Ecto neural progenitor cell (in vitro differentiated cells): ENCODE results near the gene FSIP1.

Experiments
- DNase-seq: peaks from one replicate; pipeline ENCODE4 v3.0.0-alpha.2; 2018; ENCODE audit warnings: low spot score

Gene FSIP1

DNA sequence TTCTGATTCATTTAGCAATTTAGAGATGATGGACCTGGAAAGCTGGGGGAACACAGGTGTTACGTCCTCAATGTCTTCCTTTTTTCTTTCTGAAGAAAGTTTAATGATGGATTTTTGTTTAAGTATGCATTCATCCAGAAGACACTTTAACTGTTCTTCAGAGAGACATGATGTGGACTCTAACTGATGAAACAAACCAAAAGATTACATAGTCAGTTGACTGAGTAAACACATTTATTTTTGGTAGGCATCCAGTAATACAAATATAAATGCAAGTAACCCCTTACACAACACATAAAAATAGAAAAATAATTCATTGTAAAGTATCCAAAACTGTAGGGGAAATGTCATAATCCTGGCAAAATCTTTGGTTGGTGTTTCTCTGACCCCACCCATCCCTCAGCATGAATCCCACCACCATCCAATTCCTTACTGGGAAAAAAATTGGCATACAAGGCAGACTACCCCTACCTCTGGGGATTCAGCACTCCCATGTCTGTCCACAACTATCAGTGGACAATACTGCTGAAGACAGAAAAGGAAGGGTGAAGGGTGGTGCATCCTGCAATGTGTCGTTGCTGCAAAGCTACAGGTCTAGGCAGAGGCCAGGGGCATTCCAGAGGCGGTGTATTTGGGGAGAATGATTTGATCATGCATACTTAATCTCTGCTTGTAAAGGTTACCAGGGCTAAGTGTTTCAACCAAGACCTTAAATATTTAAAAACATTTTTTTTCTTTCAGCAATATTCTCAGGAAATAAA, 164.4 kb downstream of the FSIP1 start:
- no peak for DNase-seq

DNA sequence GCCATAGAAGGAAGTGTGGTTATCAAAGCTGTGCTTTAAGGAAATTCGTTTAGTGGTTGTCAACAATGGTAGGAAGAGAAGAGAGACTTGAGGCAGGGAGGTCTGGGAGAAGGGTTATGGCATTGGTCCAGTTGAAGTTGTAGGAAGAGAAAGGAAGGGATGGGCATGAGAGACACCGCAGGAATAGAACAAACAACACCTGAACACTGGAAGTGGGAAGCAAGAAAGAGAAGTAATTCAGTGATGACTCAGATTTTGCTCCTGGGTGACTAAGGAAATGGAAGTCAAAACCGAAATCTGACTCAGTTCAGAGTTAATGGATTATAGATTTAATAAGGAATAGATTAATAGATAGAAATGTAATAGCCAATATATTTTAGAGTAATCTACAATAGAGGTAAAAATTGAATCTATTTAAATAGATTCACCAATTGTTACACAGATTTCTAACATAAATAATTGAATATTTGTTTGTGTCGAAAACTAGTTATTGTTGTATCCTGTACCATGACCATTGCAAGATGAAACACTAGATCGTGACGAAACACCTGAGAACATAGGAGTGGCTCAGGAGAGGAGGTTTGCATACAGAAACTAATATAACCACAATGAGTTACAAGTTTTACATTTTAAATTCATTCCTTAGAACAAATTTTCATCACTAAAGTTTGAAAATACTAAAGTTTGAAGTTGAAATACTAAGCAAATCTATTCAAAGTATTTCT, 165.7 kb downstream of the FSIP1 start:
- DNase-seq: no peak

GRCh38 chr15:39613861-39614260, 168.8 kb downstream of the FSIP1 start:
- no peak for DNase-seq

DNA sequence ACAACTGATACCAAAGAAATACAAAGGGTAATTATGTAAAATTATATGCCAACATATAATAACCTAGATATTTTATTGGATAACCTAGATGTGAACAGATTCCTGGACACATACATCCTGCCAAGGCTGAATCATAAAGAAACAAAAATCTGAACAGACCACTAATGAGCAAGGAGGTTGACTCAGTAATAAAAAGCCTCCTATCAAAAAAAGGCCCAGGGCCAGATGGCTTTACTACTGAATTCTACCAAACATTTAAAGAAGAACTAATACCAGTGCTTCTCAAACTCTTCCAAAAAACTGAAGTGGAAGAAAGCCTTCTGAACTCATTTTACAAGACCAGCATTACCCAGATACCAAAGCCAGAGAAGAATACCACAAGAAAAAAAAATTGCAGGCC, 169.4 kb downstream of the FSIP1 start:
- DNase-seq: no peak

- DNase-seq: no peak
These were observed 172.0 kb downstream of the FSIP1 start for GRCh38 chr15:39610665-39611064.

DNA sequence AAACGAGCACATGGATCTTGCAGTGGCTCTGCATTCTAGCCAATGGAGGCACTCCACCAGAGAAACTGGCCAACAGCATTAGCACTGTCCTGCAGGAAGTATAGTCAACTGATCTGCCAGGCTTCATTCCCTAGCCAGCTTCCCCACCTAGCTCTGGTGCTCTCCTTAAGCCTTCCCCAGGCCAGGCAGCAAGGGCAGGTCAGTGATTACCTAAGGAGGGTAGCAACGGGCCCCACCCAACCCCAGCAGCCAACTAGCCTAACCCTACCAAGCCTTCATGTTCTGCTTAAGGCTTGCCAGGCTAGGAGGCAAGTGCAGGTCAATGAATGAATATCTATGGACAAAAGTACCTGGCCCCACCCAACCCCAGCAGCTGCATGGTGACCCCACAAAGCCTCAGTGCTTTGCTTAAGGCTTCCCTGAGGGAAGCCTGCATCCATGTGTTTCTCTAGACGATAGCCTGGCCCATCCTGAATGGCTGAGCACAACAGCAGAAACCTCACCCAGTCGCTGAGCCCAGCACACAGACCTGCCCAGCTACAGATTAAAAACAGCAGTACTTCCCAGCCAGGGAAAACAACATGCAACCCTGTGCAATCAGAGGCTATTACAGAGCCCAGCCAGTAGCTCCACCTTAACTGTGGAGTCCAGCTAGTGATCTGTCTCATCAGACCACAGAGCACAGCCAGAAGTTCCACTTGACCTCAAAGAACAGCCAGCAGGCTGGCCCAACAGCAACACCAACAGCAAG, 173.3 kb downstream of the FSIP1 start:
- DNase-seq: no peak

DNA sequence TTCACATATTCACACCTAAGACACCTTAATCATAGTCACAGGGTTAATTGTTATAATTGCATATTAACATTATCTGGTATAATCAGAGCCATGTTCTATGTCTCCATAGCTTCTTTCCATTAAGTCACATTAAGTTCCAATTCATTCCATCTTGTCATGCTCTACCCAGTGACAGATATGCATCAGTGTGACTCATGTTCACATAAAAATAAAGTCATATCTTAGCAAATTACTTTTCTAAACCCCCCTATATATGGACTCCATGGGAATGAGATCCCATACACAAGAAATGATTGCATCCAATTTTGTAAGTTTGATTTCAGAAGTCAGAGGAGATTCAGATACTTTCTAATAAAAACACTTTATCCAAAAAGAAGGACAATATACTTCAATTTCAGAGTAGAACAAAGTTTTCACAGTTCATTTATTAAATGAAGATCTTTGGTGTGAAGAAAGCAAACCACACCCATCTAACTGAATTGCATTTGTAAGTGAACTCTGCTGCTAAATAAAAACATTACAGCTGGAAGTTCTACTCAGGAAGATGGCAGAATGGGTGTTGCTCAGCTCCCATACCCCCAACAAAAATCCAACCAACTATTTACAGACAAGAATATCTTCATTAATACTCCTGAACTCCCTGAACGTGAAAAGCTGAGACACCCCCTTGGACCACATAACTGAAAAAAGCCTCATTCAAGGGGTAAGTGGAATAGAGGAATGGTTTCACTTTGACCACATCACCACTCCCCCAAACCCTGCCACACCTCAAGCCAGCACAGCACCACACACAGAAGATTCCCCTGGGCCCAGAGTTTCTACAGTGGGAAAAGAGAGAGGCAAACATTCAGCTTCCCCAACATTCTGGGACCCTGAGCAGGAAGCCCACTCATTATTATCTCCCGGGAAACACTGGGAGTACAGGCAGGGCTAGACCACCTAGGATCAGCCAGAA, 174.2 kb downstream of the FSIP1 start:
- DNase-seq: no peak

GRCh38 chr15:39605146-39605545, 177.5 kb downstream of the FSIP1 start:
- no peak for DNase-seq

DNA sequence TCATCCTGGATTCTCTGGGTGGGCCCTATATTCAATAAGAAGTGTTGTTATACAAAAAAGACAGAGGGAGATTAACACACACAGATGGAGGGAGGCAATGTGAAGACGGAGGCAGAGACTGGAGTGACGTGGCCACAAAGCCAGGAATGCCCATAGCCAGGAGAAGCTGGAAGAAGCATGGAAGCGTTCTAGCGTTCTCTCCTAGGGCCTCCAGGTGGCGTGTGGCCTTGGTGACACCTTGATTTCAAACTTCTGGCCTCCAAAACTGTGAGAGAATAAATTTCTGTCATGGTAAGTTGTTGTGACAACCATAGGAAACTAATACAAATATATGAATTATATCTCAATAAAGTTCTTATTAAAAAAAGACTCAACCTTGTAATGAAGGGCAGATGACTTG, 180.5 kb downstream of the FSIP1 start:
- no peak for DNase-seq

GRCh38 chr15:39599871-39600270, 182.8 kb downstream of the FSIP1 start:
- DNase-seq: no peak

GRCh38 chr15:39598958-39599845, 183.4 kb downstream of the FSIP1 start:
- no peak for DNase-seq

GRCh38 chr15:39598186-39598850, 184.3 kb downstream of the FSIP1 start:
- no peak for DNase-seq

DNA sequence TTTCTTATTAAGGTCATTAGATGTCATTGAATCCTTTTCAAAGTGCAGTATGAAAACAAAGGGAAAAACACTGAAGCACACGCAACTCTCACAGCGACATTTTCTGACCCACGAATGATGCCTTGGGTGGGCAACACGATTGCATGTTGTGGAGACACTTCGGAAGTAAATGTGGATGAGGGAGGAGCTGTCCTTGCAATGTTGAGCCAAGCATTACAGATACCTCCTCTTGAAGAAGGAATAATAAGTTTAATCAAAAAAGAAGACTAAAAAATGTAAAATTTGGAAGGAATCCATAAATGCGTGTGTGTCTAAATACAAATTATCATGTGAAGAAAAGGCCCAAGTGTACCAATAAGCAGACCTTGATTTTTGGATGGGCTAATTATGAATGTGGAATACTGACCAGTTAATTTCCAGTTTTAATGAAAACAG, 184.9 kb downstream of the FSIP1 start:
- no peak for DNase-seq

DNA sequence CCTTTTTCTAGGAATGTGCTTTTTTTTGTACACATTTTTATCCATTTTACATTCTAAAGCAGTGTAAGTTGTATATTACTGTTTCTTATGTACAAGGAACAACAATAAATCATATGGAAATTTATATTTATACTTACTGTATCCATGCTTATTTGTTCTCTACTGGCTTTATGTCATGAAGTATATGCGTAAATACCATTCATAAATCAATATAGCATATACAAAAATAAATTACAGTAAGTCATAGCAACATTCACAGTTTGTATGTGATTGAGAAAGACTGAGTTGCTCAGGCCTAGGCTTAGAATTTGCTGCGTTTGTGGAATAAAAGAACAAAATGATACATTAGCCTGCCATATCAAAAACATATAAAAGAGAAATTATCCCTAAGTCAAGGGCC, 185.3 kb downstream of the FSIP1 start:
- DNase-seq: no peak

DNA sequence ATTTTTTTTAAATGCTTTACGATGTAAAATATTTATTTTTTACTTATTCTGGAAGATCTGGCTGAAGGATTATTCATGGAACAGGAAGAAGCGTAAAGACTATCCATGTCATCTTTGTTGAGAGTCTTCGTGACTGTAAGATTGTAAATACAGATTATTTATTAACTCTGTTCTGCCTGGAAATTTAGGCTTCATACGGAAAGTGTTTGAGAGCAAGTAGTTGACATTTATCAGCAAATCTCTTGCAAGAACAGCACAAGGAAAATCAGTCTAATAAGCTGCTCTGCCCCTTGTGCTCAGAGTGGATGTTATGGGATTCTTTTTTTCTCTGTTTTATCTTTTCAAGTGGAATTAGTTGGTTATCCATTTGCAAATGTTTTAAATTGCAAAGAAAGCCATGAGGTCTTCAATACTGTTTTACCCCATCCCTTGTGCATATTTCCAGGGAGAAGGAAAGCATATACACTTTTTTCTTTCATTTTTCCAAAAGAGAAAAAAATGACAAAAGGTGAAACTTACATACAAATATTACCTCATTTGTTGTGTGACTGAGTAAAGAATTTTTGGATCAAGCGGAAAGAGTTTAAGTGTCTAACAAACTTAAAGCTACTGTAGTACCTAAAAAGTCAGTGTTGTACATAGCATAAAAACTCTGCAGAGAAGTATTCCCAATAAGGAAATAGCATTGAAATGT, 186.1 kb downstream of the FSIP1 start:
- DNase-seq: no peak

DNA sequence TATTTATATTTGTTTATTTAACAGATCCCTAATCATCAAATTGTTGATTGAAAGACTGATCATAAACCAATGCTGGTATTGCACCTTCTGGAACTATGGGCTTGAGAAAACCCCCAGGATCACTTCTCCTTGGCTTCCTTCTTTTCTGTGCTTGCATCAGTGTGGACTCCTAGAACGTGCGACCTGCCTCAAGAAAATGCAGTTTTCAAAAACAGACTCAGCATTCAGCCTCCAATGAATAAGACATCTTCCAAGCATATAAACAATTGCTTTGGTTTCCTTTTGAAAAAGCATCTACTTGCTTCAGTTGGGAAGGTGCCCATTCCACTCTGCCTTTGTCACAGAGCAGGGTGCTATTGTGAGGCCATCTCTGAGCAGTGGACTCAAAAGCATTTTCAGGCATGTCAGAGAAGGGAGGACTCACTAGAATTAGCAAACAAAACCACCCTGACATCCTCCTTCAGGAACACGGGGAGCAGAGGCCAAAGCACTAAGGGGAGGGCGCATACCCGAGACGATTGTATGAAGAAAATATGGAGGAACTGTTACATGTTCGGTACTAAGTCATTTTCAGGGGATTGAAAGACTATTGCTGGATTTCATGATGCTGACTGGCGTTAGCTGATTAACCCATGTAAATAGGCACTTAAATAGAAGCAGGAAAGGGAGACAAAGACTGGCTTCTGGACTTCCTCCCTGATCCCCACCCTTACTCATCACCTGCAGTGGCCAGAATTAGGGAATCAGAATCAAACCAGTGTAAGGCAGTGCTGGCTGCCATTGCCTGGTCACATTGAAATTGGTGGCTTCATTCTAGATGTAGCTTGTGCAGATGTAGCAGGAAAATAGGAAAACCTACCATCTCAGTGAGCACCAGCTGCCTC, 187.1 kb downstream of the FSIP1 start:
- DNase-seq: no peak

- no peak for DNase-seq
These were observed 187.9 kb downstream of the FSIP1 start for GRCh38 chr15:39594446-39595337.
